ENCODE results near the gene MRPL36.

GRCh38 chr5:1799602-1800471 lies at the start of gene MRPL36:
- TF ChIP-seq CTCF (IDR thresholded peaks at IDR 0.05; ENCODE audit: extremely low read depth in 1 of 2, insufficient read depth in 1 of 2, low read depth in 1 of 2, low read length in 2 of 2) (peak in 1 of 2 donors; percentile 13), MYC (IDR thresholded peaks at IDR 0.05; ENCODE audit: low read depth, low read length) (no peak), POLR2AphosphoS5 (IDR thresholded peaks at IDR 0.05; ENCODE audit: insufficient read depth, low read depth, low read length) (peak; percentile 88), EZH2 (IDR thresholded peaks at IDR 0.05; ENCODE audit: borderline replicate concordance, low read depth, low read length, severe bottlenecking) (no peak), POLR2A (IDR thresholded peaks at IDR 0.05; ENCODE audit: low read depth, low read length) (peak; percentile 85), MAX (IDR thresholded peaks at IDR 0.05; ENCODE audit: insufficient read depth, insufficient read length) (peak; percentile 89), JUN (IDR thresholded peaks at IDR 0.05; ENCODE audit: borderline replicate concordance, insufficient read depth, insufficient read length, low read depth) (no peak), FOS (IDR thresholded peaks at IDR 0.05; ENCODE audit: borderline replicate concordance, insufficient read depth, low read length) (no peak)

Measured in endothelial cell of umbilical vein (primary cell).